SKM-1 treated with dmso at 0.1 percent for 144 hours (cell line): ENCODE measurements around the gene USP22.

ENCODE experiments used
- DNase-seq: peaks from one replicate; lab custom pipeline; 2025; ENCODE audit not compliant: unreplicated experiment; lab: John Stamatoyannopoulos, UW

The USP22 gene

GRCh38 chr17:21049457-21049856 lies 6.6 kb upstream of the USP22 start:
- DNase-seq = no peak

- no peak for DNase-seq
Observed at GRCh38 chr17:21046216-21046615, 3.4 kb upstream of the USP22 start.

DNA sequence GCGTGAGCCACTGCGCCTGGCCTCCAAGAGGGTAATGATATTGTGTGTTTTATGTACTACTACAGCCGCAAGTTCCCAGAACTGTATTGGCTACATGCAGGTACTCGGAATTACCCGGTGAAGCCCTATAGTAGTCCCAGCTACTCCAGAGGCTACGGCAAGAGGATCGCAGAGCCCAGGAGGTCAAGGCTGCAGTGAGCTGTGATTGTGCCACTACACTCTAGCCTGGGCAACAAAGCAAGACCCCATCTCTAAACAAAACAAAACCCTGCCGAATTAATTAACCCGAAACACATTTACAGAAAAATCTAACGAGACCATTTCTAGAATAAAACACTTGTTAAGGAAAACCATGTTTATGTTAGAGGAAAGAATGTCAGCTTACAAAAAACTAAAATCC lies 2.2 kb upstream of the USP22 start:
- DNase-seq = no peak

- DNase-seq = peak; percentile 98
Observed at GRCh38 chr17:21043296-21044232, 753 bp upstream of the USP22 start.

- peak; percentile 71 for DNase-seq
Observed at GRCh38 chr17:21041741-21042457, 912 bp downstream of the USP22 start.

DNA sequence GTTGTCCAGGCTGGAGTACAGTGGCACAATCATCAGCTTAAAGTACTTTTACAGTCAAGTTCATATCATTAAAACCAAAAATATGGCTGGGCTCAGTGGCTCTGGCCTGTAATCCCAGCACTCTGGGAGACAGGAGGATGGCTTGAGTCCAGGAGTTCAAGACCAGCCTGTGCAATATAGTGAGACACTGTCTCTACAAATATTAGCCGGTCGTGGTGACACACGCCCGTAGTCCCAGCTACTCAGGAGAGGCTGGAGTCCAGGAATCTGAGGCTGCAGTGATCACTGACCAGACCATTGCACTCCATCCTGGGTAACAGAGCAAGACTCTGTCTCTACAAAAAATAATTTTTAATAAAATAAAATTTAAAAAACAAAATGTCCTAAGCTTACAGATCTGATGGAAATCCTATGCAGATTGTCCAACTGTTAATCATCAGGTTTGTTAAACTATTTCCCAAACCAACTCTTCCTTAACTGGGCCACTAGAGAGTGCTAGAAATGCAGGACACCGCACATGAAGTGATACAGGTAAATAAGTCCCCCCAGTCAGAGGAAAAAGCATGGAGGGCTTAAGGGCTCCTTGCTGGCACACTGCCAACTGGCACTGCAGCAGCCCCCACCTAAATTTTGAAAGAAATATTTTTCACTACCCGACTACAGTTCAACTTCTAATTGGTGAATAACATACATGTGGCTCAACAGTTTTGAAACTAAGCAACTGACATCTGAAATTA lies 2.8 kb downstream of the USP22 start:
- DNase-seq = peak; percentile 58

- DNase-seq = no peak
Observed at GRCh38 chr17:21037117-21037803, 5.6 kb downstream of the USP22 start.

DNA sequence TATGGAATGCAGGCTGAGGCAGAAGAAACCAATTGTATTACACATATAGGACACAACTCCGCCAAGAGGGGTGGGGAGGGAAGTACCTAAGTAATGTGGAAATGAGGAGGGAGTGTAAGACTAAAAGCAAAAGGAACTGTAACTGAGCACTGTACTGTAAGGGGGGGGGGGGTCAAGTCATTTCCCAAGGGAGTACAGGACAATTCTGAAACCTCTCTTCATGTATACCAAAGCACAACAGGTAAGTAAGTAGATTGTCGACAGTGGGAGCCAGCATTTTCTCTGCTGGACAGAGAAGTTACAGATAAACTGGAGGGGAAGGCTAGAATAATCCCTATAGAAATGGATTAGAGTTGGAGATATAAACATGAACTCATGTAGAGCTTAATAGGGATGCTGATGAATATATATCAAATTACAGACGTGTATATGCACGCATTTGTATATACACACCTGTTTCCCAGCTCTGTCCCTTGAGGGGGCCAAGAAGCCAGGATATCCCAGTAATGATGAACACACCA lies 6.4 kb downstream of the USP22 start:
- peak; percentile 29 for DNase-seq

DNA sequence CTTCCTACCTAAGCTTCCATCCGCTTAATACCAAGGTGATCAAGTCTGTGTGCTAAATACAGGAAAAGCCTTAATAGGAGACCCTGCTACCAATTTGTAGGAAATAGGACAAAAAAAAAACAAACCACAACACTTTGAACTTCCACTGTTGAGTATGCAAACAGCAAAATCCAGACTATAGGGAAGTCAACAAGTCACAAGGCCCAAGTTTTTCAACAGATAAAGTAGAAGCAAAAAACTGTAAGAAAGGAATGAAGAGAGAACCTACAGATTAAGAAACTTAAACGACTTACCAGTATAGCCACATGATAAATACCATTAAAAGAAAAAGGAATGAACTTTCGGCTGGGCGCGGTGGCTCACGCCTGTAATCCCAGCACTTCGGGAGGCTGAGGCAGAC lies 7.4 kb downstream of the USP22 start:
- DNase-seq = no peak

DNA sequence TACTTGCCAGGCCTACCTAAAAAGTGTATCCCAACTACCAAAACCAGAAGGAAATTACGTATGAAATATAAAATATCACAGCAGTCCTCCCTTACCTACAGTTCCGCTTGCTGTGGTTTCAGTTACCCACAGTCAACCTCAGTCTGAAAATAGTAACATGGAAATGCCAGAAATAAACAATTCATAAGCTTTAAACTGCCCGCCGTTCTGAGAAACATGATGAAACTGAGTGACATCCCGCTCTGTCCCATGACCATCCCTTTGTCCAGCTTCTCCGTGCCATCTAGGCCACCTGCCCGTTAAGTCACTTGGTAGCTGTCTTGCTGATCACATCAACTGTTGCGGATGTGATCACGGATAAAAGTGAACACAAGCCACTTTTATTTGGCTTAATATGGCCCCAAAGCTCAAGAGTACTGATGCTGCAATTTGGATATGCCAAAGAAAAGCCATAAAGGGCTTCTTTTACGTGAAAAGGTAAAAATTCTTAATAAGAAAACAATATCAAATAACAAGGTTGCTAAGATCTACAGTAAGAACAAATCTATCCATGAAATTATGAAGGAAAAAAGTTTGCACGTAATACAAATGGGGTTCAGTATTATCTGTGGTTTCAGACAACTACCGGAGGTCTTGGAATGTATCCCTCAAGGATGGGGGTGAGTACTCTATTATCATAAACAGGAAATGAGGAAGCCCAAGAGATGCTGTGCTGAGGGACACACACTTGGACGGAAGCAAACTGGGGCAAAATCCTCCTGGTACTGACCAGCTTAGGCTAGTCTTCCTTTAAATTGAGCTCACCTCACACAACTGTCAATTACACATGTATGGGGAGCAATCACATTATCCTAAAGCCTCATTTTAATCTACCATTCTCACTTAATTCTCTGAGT lies 8.2 kb downstream of the USP22 start:
- no peak for DNase-seq

GRCh38 chr17:21033350-21033749 lies 9.5 kb downstream of the USP22 start:
- DNase-seq = no peak

DNA sequence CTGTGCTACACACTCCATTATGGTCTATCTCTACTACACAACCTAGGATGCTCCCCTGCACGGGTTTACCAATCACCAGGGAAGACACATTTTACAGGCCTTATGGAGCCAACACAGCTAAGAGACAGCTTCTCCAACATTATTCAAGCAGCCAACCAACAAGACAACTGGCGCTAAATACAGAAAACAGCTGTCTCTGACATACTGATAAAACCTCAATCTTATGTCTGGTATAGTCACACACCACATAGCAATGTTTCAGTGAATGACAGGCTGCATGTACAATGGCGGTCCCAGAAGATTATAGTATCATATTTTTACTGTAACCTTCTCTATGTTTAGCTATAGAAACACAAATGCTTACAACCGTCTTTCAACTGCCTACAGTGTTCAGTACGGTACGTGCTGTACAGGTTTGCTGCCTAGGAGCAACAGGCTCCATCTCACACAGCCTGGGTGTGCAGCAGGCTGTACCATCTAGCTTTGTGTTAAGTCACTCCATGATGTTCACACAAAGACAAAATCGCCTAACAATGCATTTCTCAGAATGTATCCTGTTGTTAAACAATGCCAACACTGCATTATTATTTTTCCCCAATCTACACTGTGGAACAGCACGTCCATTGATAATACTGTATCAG lies 10.9 kb downstream of the USP22 start:
- no peak for DNase-seq

GRCh38 chr17:21030375-21030774 lies 12.4 kb downstream of the USP22 start:
- no peak for DNase-seq

DNA sequence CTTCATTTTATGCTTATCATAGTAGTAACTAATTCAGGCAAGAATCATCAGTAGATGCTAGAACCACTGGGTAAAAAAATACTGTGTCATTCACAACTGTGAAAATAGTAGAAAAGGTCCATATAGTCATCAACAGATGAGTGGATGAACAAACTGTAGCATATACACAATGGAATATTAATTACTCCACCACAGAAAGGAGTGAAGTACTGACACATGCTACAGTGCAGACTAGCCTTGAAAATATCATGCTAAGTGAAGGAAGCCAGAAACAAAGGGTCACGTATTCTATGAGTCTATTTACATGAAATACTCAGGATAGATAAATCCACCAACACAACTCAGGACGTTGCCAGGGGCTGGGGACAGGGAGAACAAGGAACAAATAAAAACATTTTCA lies 13.3 kb downstream of the USP22 start:
- DNase-seq = no peak

- no peak for DNase-seq
Observed at GRCh38 chr17:21029036-21029435, 13.8 kb downstream of the USP22 start.

DNA sequence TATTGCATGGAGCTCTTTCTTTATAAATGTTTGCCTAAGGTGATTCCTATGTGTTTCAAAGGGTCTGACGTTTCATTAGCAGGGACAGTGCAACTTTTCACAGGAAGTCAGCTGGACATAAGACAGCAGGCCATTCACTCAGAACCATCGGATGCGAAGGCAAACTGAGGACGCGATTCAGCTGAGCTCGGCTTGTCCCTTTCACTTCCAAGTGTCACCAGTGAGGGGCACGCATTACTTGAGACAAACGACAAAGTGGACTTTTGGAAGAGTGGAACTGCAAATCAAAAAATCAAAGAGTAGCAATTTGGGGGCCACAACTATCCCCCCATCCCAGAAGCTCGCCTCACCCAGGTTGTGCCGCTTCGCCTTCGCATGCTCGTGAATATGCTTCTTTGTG lies 14.6 kb downstream of the USP22 start:
- DNase-seq = no peak

- no peak for DNase-seq
Observed at GRCh38 chr17:21027031-21027430, 15.8 kb downstream of the USP22 start.

DNA sequence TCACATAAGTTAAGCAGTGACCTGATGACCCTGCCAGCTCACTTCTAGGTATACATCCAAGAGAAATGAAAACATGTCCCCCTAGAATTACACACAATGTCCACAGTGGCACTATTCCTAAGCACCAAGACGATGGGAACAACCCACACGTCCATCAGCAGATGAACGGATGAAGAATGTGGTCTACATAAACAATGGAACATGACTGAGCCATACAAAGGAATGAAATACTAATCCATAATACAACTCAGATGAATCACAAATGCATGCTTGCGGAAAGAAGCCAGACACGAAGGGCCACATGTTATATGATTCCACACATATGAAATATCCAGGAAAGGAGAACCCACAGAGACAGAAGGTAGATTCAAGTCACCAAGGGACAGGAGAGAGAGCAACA lies 17.4 kb downstream of the USP22 start:
- no peak for DNase-seq

GRCh38 chr17:21024024-21024423 lies 18.8 kb downstream of the USP22 start:
- no peak for DNase-seq
